Measurements from ENCODE around the gene ITPR1. TPM values are rescaled to one million over a fixed set of nuclear protein-coding genes. Genes with fewer than 3 reads are reported as not detected.

ITPR1 gene
- total RNA-seq, 1 experiment from 2014 or later: 17.1 TPM

DNA sequence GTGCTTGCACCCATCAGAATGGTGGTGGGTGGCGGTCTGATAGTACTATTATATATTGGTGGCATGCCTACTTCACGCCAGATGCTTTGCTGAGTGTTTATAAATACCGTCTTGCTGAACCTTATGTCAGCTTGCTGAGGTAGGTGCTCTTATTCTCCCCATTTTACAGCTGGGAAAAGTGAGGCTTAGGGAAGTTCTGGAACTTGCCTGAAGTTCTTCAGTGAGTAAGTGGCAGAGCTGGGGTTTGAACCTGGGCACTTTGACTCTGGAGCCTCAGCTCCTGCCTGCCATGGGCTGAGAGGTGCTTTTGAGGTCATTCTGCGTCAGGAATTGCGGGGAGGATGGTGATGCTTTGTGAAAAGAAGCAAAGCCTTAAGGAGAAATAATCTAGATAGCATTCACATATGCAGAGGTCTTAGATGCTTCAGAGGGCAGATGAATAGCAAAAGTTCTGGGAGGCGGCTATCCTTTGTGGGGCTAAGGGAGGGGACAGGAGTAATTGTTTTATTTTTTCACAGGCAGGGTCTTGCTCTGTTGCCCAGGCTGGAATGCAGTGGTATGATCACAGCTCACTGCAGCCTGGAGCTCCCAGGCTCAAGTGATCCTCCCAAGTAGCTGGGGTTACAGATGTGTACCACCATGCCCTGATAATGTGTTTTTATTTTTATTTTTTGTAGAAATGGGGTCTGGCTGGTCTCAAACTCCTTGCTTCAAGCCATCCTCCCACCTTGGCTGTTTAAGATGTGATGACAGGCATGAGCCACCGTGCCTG is 18.5 kb downstream of the ITPR1 start:
- no peak overlapping the region for H3K4me3 ChIP-seq
- no peaks in the 10 kb centered on the region for H3K36me3 ChIP-seq
- peak overlapping the region; percentile 81; the same call in 1 of the 2 replicates for H3K27ac ChIP-seq
- no peaks in the 10 kb centered on the region for H3K27me3 ChIP-seq
- DNase-seq: no peak
- H3K4me1 ChIP-seq: peaks cover 15% of the 10 kb centered on the region
- no peaks in the 10 kb centered on the region for H3K9me3 ChIP-seq (replicated peaks)

DNA sequence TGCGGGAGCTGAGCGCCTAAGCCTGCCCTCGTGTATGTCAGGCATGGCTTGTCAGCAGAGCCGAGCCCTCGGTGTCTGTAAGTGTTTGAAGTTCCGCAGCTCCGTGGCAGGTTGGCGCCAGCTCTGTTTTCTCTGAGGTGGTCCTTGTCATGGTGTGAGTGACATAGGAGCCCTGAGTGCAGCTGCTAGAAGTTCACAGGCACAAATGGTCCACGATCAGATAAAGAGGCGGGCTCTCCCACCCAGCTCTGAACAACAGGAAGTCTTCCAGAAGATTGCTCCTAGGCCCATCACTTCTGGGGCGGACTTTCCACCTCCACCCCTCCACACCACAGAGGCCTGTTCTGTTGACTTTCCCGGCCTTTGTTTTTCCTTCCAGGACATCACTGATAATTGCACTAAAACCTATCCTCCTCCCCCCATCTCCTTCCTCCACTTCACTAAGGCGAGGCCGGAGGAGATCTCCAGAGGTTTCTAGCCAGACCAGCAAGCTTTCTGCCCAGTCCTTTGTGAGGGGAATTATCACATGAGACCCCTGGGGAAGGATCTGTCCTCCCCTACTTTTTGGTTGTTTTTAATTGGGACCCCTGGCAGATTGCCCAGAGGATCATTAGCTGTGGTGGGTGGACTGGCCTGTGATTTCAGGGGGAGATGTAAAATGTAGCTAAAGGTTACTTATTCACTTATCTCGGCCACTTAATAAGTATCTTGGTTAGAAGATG is 19.9 kb downstream of the ITPR1 start:
- DNase-seq: peak; percentile 92 to 96
- H3K4me1 ChIP-seq: peaks cover 15% of the 10 kb centered on the region
- H3K27me3 ChIP-seq: no peaks in the 10 kb centered on the region
- H3K36me3 ChIP-seq: no peaks in the 10 kb centered on the region
- H3K27ac ChIP-seq: peak overlapping the region; percentile 81
- H3K4me3 ChIP-seq: peak overlapping the region; percentile 39
- no peaks in the 10 kb centered on the region for H3K9me3 ChIP-seq (replicated peaks)

DNA sequence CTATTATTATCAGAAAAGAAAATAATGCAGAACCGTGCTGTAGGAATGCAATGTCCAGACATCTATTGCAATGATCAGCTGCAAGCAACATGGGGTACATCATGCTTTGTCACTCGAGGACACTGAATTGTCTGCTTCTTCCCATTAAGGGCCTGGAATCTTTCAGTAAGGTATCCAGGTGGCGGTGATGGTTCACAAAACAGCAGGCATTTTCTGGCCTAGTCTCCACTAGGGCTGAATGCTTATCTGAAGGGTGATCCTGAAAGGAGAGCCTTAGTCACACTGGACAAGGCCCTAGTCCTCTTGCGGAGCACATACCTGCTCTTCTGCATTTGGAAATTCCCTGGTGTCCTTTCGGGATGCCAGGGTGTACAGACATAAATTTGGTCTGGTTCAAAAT is 21.2 kb downstream of the ITPR1 start:
- Histone ChIP-seq H3K27ac (no peak overlapping the region), H3K9me3 (replicated peaks) (no peaks in the 10 kb centered on the region), H3K36me3 (no peaks in the 10 kb centered on the region), H3K27me3 (no peaks in the 10 kb centered on the region), H3K4me1 (peaks cover 15% of the 10 kb centered on the region), H3K4me3 (no peak overlapping the region)
- DNase-seq: no peak

GRCh38 chr3:4514916-4515315 is 21.8 kb downstream of the ITPR1 start:
- Histone ChIP-seq H3K9me3 (replicated peaks) (no peaks in the 10 kb centered on the region), H3K4me1 (peaks cover 15% of the 10 kb centered on the region), H3K4me3 (no peak overlapping the region), H3K36me3 (no peaks in the 10 kb centered on the region), H3K27ac (no peak overlapping the region), H3K27me3 (no peaks in the 10 kb centered on the region)
- DNase-seq: no peak

- no peaks in the 10 kb centered on the region for H3K36me3 ChIP-seq
- no peaks in the 10 kb centered on the region for H3K9me3 ChIP-seq (replicated peaks)
- H3K4me3 ChIP-seq: no peak overlapping the region
- DNase-seq: no peak
- no peak overlapping the region for H3K27ac ChIP-seq
- no peaks in the 10 kb centered on the region for H3K27me3 ChIP-seq
- peaks cover 15% of the 10 kb centered on the region for H3K4me1 ChIP-seq
Measured at GRCh38 chr3:4515916-4516579, 22.9 kb downstream of the ITPR1 start.

GRCh38 chr3:4517093-4517492 is 23.9 kb downstream of the ITPR1 start:
- Histone ChIP-seq H3K4me3 (no peak overlapping the region), H3K36me3 (no peaks in the 10 kb centered on the region), H3K9me3 (replicated peaks) (no peaks in the 10 kb centered on the region), H3K4me1 (peaks cover 14% of the 10 kb centered on the region), H3K27me3 (no peaks in the 10 kb centered on the region), H3K27ac (no peak overlapping the region)
- DNase-seq: no peak

GRCh38 chr3:4517643-4518311 is 24.6 kb downstream of the ITPR1 start:
- H3K9me3 ChIP-seq (replicated peaks): no peaks in the 10 kb centered on the region
- no peak overlapping the region for H3K4me3 ChIP-seq
- H3K4me1 ChIP-seq: peaks cover 9% of the 10 kb centered on the region
- no peaks in the 10 kb centered on the region for H3K36me3 ChIP-seq
- no peaks in the 10 kb centered on the region for H3K27me3 ChIP-seq
- no peak for DNase-seq
- no peak overlapping the region for H3K27ac ChIP-seq

- no peaks in the 10 kb centered on the region for H3K9me3 ChIP-seq (replicated peaks)
- H3K27me3 ChIP-seq: no peaks in the 10 kb centered on the region
- H3K4me1 ChIP-seq: no peaks in the 10 kb centered on the region
- DNase-seq: no peak
- H3K36me3 ChIP-seq: no peaks in the 10 kb centered on the region
- H3K4me3 ChIP-seq: no peak overlapping the region
- H3K27ac ChIP-seq: no peak overlapping the region
Measured at GRCh38 chr3:4520033-4520816, 27.1 kb downstream of the ITPR1 start.

GRCh38 chr3:4522947-4523346 is 29.8 kb downstream of the ITPR1 start:
- Histone ChIP-seq H3K4me1 (no peaks in the 10 kb centered on the region), H3K9me3 (replicated peaks) (no peaks in the 10 kb centered on the region), H3K4me3 (no peak overlapping the region), H3K27me3 (no peaks in the 10 kb centered on the region), H3K27ac (no peak overlapping the region), H3K36me3 (no peaks in the 10 kb centered on the region)
- no peak for DNase-seq

- H3K4me1 ChIP-seq: no peaks in the 10 kb centered on the region
- H3K27ac ChIP-seq: no peak overlapping the region
- DNase-seq: no peak
- no peak overlapping the region for H3K4me3 ChIP-seq
- H3K9me3 ChIP-seq (replicated peaks): no peaks in the 10 kb centered on the region
- H3K36me3 ChIP-seq: no peaks in the 10 kb centered on the region
- no peaks in the 10 kb centered on the region for H3K27me3 ChIP-seq
Measured at GRCh38 chr3:4523710-4524698, 30.9 kb downstream of the ITPR1 start.

GRCh38 chr3:4525560-4526223 is 32.5 kb downstream of the ITPR1 start:
- H3K4me1 ChIP-seq: no peaks in the 10 kb centered on the region
- no peaks in the 10 kb centered on the region for H3K27me3 ChIP-seq
- H3K36me3 ChIP-seq: no peaks in the 10 kb centered on the region
- no peaks in the 10 kb centered on the region for H3K9me3 ChIP-seq (replicated peaks)
- H3K4me3 ChIP-seq: no peak overlapping the region
- no peak for DNase-seq
- H3K27ac ChIP-seq: no peak overlapping the region

DNA sequence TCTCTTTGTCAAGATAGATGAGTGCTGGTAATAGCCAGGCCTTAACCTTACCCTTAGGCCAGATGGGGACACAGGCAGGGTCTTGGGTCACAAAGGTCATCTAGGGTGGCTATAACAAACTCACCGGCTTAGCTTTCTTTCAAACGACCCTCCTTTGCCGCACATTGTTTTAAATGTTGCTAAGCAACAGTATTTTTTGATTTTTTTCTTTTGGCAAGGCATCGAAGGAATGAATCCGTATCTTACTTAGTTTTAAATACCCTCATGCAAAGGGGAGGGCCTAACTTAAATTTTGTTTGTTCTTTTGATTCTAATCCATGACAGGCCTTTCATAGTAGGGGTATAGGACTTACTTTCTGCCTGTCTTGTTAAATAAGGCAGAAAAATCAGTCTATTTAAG is 35.2 kb downstream of the ITPR1 start:
- no peak for DNase-seq
- Histone ChIP-seq H3K27ac (no peak overlapping the region), H3K9me3 (replicated peaks) (no peaks in the 10 kb centered on the region), H3K4me1 (peaks cover 20% of the 10 kb centered on the region), H3K4me3 (no peak overlapping the region), H3K27me3 (no peaks in the 10 kb centered on the region), H3K36me3 (no peaks in the 10 kb centered on the region)
